ENCODE data around the gene CDC42SE2. TPM values are rescaled to one million over a fixed set of nuclear protein-coding genes. Genes with fewer than 3 reads are reported as not detected.
A peak's percentile ranks its signal among the peaks of the same experiment; 100 is the strongest.

CDC42SE2 gene
- polyA plus RNA-seq, 3 donors: 34.4 to 135 (median 92.6) TPM

GRCh38 chr5:131223751-131224386 lies 40.0 kb upstream of the CDC42SE2 start:
- Histone ChIP-seq H3K79me2 (ENCODE audit: insufficient read depth, low read length) (no peaks in the 10 kb centered on the region), H3K4me3 (replicated peaks in 1 of 3; ENCODE audit: low read depth in 2 of 3, low read length in 3 of 3) (peak overlapping the region in 1 of 3 experiments; percentile 16)
- intact Hi-C loops (cut with micrococcal nuclease): loop anchor here in 1 of 2 donors (10.0 kb wide), 1 partner anchor 51 kb away; no protein-coding TSS in a partner anchor

More at GRCh38 chr5:131223751-131224386, 40.0 kb upstream of the CDC42SE2 start:
- 90% methylated on average over 2 of the region's 2 CpGs for WGBS (ENCODE audit: insufficient coverage)
- peak overlapping the region; percentile 51 for H3K4me2 ChIP-seq (replicated peaks; ENCODE audit: extremely low read depth, low read length, poor library complexity, severe bottlenecking)
- H3K9ac ChIP-seq (ENCODE audit: insufficient read depth, low read length, poor library complexity, severe bottlenecking): no peak overlapping the region
- Mint-ChIP-seq H3K4me3 (no peak overlapping the region), H3K9me3 (no peaks in the 10 kb centered on the region), H3K4me1 (peaks cover 9% of the 10 kb centered on the region), H3K27ac (no peak overlapping the region), H3K27me3 (ENCODE audit: low read depth in 3 of 3) (peaks cover 0 to 1% (median 0%) of the 10 kb centered on the region in 3 donors), H3K36me3 (peaks cover 0 to 6% of the 10 kb centered on the region in 2 donors)
- peak overlapping the region; percentile 39 for H2AFZ ChIP-seq (ENCODE audit: insufficient read depth, low read depth, low read length, poor library complexity, severe bottlenecking)
- no peak for TF ChIP-seq CTCF (IDR thresholded peaks at IDR 0.05)
- peak overlapping the region in 1 of 2 donors; percentile 81 for H3K27ac ChIP-seq (ENCODE audit: low read depth in 1 of 2, low read length in 2 of 2)
- no peaks in the 10 kb centered on the region for H4K20me1 ChIP-seq (ENCODE audit: insufficient read depth, low read length)
- DNase-seq: no peak
- peaks cover 47 to 50% of the 10 kb centered on the region in 2 donors for H3K4me1 ChIP-seq (ENCODE audit: control insufficient read depth in 1 of 2, insufficient read depth in 2 of 2, low read length in 2 of 2)
- H3K27me3 ChIP-seq (ENCODE audit: control insufficient read depth in 2 of 2, insufficient read depth in 2 of 2, low read length in 2 of 2): no peaks in the 10 kb centered on the region
- H3K9me3 ChIP-seq (replicated peaks in 1 of 2; ENCODE audit: control insufficient read depth in 1 of 2, insufficient read depth in 1 of 2, low read length in 2 of 2): no peaks in the 10 kb centered on the region
- H3K36me3 ChIP-seq (replicated peaks in 1 of 2; ENCODE audit: control insufficient read depth in 1 of 2, insufficient read depth in 2 of 2, low read length in 2 of 2): no peaks in the 10 kb centered on the region
